ENCODE data around the gene USP12.
"Not testable (repeated sequence)": the region's sequence is repeated elsewhere in the genome, so short reads cannot be mapped to it uniquely, and the experiment has no call there.

Gene USP12

DNA sequence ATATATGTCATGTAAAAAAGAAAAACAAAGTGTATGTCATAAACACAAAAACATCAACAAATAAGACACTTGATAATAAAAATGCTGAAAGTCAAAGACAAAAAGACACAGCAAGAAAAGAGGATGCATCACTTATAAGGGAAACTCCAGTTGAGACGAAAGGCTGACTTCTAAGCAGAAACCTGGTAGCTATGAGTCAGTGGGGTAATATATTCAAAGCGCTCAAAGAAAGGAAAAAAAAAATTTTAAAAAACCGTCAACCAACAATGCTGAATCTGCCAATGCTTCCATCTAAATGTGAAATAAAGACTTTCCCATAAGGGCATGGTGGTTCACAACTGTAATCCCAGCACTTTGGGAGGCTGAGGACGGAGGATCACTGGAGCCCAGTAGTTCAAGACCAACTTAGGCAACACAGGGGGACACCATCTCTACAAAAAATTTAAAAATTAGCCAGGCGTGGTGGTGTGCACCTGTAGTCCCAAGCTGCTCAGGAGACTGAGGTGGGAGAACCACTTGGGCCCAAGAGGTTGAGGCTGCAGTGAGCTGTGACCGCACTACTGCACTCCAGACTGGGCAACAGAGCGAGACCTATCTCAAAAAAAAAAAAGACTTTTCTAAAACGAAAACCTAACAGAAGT, 24.0 kb downstream of the USP12 start:
- intact Hi-C loops (cut with DNase I; ENCODE audit: low total_unique reads): no loop called here
- H3K36me3 ChIP-seq: peaks cover 0 to 8% (median 0%) of the 10 kb centered on the region in 3 donors
- H3K9me3 ChIP-seq: peaks cover 0 to 4% (median 0%) of the 10 kb centered on the region in 3 donors
- DNase-seq: no peak
- TF ChIP-seq, protein P1, sequence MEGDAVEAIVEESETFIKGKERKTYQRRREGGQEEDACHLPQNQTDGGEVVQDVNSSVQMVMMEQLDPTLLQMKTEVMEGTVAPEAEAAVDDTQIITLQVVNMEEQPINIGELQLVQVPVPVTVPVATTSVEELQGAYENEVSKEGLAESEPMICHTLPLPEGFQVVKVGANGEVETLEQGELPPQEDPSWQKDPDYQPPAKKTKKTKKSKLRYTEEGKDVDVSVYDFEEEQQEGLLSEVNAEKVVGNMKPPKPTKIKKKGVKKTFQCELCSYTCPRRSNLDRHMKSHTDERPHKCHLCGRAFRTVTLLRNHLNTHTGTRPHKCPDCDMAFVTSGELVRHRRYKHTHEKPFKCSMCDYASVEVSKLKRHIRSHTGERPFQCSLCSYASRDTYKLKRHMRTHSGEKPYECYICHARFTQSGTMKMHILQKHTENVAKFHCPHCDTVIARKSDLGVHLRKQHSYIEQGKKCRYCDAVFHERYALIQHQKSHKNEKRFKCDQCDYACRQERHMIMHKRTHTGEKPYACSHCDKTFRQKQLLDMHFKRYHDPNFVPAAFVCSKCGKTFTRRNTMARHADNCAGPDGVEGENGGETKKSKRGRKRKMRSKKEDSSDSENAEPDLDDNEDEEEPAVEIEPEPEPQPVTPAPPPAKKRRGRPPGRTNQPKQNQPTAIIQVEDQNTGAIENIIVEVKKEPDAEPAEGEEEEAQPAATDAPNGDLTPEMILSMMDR (IDR thresholded peaks at IDR 0.05): no peak
- no peak overlapping the region for H3K4me3 ChIP-seq
- H3K4me1 ChIP-seq: peaks cover 0 to 27% (median 5%) of the 10 kb centered on the region in 4 donors
- H3K27me3 ChIP-seq: no peaks in the 10 kb centered on the region
- no peak overlapping the region for H3K27ac ChIP-seq

DNA sequence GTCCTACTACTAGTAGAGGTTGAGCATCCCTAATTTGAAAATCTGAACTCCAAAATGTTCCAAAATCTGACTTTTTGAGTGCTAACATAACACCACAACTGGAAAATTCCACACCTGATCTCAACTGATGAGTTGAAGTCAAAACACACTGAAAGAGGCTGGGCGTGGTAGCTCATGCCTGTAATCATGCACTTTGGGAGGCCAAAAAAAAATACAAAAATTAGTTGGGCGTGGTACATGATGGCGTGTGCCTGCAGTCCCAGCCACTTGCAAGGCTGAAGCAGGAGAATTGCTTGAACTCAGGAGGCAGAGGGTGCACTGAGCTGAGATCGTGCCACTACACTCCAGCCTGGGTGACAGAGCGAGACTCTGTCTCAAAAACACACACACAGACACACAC, 29.9 kb downstream of the USP12 start:
- Histone ChIP-seq H3K27me3 (no peaks in the 10 kb centered on the region), H3K4me3 (no peak overlapping the region), H3K36me3 (peaks cover 0 to 11% (median 0%) of the 10 kb centered on the region in 3 donors), H3K27ac (no peak overlapping the region), H3K4me1 (peaks cover 0 to 21% (median 1%) of the 10 kb centered on the region in 4 donors), H3K9me3 (peaks cover 0 to 4% (median 0%) of the 10 kb centered on the region in 3 donors)
- TF ChIP-seq, protein P1 (IDR thresholded peaks at IDR 0.05): no peak
- intact Hi-C loops (cut with DNase I; ENCODE audit: low total_unique reads): no loop called here
- DNase-seq: no peak

DNA sequence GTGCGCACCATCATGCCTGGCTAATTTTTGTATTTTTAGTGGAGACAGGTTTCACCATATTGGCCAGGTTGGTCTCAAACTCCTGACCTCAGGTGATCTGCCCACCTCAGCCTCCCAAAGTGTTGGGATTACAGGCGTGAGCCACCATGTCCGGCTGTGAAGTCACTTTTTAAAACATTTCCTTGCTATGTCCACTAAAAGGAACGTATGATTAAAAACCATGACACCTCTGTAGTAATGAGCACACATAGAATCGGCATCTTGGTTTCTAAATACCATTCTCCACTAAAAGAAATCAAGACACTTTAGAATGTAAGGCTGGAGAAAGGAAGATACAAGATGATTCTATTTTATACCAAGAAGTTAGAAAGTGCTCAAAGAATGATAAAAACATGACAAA, 30.5 kb downstream of the USP12 start:
- H3K27ac ChIP-seq; H3K27me3 ChIP-seq; DNase-seq; intact Hi-C loops (cut with DNase I; ENCODE audit: low total_unique reads); H3K4me3 ChIP-seq; H3K9me3 ChIP-seq: not testable (repeated sequence)
- H3K4me1 ChIP-seq: peaks cover 0 to 18% (median 0%) of the 10 kb centered on the region in 4 donors
- peaks cover 0 to 11% (median 0%) of the 10 kb centered on the region in 3 donors for H3K36me3 ChIP-seq

DNA sequence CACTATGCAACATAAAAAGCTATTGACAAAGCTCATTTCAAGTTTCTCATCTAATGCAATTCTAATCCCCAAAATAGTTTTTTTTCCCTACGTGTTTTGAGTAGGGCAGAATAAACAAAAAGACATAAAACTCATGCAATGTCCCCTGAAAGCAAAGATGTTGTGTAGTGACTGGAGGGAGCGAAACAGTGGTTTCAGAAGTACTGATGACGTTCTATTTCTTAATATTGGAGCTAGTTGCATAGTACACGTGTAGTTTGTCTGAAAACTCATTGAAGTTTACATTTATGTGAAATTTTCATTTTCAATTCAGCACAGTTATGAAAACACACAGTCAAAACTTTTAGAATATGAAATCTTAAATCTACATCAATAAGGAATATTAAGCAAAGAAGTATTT, 31.6 kb downstream of the USP12 start:
- Histone ChIP-seq H3K4me1 (peaks cover 0 to 25% (median 2%) of the 10 kb centered on the region in 4 donors), H3K9me3 (peaks cover 0 to 4% (median 0%) of the 10 kb centered on the region in 3 donors), H3K36me3 (peaks cover 0 to 11% (median 0%) of the 10 kb centered on the region in 3 donors), H3K4me3 (no peak overlapping the region), H3K27ac (no peak overlapping the region), H3K27me3 (no peaks in the 10 kb centered on the region)
- TF ChIP-seq, protein P1 (IDR thresholded peaks at IDR 0.05): no peak
- no peak for DNase-seq
- intact Hi-C loops (cut with DNase I; ENCODE audit: low total_unique reads): no loop called here

DNA sequence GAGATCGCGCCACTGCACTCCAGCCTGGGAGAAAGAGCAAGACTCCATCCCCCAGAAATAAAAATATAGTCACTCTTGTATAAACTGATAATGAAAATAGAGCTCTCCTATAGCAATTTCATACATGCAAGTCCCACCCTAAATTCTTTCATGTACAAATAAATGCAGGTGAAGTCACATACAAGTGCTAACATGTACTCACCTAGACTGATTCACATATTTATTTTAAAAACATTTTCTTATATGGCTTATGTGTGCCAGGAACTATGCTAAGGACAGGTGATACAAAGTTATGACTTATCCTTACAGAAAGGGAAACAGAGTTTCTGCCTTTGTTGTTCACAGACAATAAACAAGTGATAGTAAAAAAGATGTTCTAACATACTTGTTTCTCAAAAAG, 32.0 kb downstream of the USP12 start:
- no peak overlapping the region for H3K27ac ChIP-seq
- no peaks in the 10 kb centered on the region for H3K27me3 ChIP-seq
- TF ChIP-seq, protein P1 (IDR thresholded peaks at IDR 0.05): no peak
- intact Hi-C loops (cut with DNase I; ENCODE audit: low total_unique reads): no loop called here
- peaks cover 0 to 4% (median 0%) of the 10 kb centered on the region in 3 donors for H3K9me3 ChIP-seq
- peaks cover 0 to 26% (median 2%) of the 10 kb centered on the region in 4 donors for H3K4me1 ChIP-seq
- H3K4me3 ChIP-seq: no peak overlapping the region
- peaks cover 0 to 11% (median 0%) of the 10 kb centered on the region in 3 donors for H3K36me3 ChIP-seq
- no peak for DNase-seq

DNA sequence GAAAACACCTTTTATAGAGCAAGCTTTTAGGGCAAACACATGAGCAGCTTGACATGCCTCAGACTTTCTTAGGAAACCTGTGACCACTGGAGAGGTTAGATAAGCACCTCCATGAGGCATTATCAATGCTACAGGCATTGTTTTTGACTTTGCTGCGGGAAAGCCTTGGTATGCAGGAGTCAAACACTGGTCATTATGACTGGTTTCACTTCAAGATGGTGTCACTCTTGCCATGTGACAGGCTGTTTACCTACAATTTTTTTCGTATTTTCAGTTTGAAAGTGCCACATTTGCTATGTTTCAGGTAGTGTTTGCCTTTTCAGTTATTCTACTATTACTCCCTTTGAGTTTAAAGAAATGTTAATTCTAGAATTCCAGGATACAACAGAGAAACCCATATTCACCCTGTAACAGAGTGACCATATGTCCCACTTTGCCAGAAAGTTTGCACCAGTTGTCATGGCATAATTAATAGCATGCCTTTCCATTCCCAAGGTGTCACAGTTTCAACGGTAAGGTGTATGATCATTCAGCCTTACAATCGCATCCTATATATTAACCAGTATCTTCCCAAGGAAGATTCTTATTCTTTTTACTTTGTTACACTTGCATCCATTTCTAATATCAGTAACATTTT, 33.0 kb downstream of the USP12 start:
- Histone ChIP-seq H3K4me1 (peaks cover 0 to 35% (median 4%) of the 10 kb centered on the region in 4 donors), H3K9me3 (peaks cover 0 to 4% (median 0%) of the 10 kb centered on the region in 3 donors), H3K36me3 (peaks cover 0 to 7% (median 0%) of the 10 kb centered on the region in 3 donors), H3K27me3 (no peaks in the 10 kb centered on the region), H3K27ac (no peak overlapping the region), H3K4me3 (no peak overlapping the region)
- no peak for DNase-seq
- TF ChIP-seq, protein P1 (IDR thresholded peaks at IDR 0.05): no peak
- intact Hi-C loops (cut with DNase I; ENCODE audit: low total_unique reads): no loop called here

All from tibial artery (tissue), 4 donors.